Stimulated activated CD4-positive, alpha-beta T cell treated with anti-CD3 and anti-CD28 coated beads, Interleukin-1b, Interleukin-23, amount 100 ng/mL, for 1 hour (primary cell): ENCODE results near the gene KAZN.

ENCODE experiments used
- DNase-seq, 2 donors: peaks; one replicate each; pipeline ENCODE4 v3.0.0-alpha.2; 2020; ENCODE audit warnings: low read depth in 2 of 2

The KAZN gene

DNA sequence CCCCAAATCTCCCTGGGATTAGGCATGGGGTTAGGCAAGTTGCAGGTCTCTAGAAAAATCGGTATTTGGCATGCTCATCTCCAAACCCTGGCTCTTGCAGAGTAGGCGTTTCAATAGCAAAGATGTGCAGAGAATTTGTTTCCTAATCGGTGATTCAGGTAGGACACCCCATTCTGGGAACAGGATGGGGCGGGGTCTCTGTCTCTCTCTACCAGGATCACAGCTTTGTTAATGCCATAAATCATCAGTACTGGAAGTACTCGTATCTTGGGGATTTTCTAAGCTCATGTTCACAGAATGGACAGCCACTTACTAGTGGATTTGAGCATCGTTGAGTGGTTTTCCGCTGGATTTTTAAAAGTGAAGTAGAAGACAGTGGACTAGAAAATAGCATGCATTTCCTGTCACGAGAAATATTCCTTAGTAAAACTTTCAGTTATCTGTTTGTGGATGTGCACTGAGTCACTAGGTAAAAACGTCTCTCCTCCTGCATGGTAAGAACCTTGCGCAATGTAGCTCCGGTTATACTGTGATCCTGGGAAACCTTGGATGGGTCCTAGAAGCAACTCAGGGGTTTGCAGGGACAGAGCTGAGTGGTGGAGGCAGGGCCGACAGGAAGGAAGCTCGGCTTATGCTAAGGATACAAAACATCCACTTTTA is 560.2 kb downstream of the KAZN start:
- no peak for DNase-seq

GRCh38 chr1:15159166-15159555 is 560.7 kb downstream of the KAZN start:
- no peak for DNase-seq

GRCh38 chr1:15160626-15161025 is 562.1 kb downstream of the KAZN start:
- DNase-seq: no peak

DNA sequence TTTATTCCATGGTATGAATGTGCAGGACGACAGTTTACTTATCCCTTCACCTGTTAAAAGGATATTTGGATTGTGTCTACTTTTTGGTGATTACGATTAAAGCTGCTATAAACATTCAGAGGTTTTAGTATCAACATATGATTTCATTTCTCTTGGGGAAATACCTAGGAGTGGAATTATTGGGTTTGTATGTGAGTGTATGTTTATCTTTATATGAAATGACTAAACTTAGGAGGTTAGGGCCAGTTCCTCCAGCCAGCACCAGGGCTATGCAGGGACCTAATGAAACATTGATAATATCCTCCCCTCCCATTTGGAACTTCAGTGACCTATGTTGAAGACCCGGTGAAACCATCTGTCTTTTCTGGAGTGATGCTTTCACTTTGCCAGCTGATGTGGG is 568.9 kb downstream of the KAZN start:
- no peak for DNase-seq
